Body of pancreas (tissue), 4 donors: ENCODE measurements around the gene TFDP1.

Source experiments
- CTCF ChIP-seq, 7 experiments: fragments of 450-650 bp in 4 of 7; fragments of 200-600 bp in 3 of 7; sonication (generic) in 3 of 7; IDR thresholded peaks; one replicate each; pipeline ENCODE4 v1.5.1; 2016 to 2019; ENCODE audit warnings: antibody characterized with exemption in 7 of 7
- POLR2A ChIP-seq, 3 donors: fragments of 450-650 bp; IDR thresholded peaks; one replicate each; pipeline ENCODE4 v1.6.1; 2016; ENCODE audit warnings: antibody characterized with exemption in 3 of 3, mild to moderate bottlenecking in 2 of 3

GRCh38 chr13:113665597-113666328, 81.2 kb downstream of the TFDP1 start:
- TF ChIP-seq POLR2A (IDR thresholded peaks at IDR 0.05) = no peak
- TF ChIP-seq CTCF (IDR thresholded peaks at IDR 0.05) = no peak
